ENCODE measurements around the gene GFRA4.

The GFRA4 gene

DNA sequence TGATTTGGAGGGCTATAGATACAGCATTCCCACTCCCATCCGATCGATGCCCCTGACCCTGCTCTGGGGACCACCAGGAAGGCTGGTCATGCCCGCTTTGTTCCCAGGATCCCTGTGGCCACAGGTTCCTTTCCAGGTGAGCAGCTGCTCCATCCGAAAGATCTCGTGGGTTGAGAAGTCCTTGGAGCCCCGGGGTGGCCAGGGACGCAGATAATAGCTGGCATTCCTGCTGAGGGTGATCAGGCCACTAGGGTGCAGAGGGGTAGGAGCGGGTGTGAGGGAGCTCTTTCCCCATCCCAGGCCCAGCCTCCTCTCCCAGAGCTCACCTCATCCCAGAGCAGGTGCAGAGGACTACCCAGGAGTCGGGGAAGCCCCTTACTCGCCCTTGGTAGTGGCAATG, 11.2 kb upstream of the GFRA4 start:
- Histone ChIP-seq H3K27me3 (ENCODE audit: insufficient read depth, low read length, poor library complexity, severe bottlenecking) (no peaks in the 10 kb centered on the region), H3K4me3 (ENCODE audit: low read length, poor library complexity, severe bottlenecking) (no peak overlapping the region), H3K79me2 (ENCODE audit: insufficient read depth, low read length) (no peaks in the 10 kb centered on the region), H3K9ac (ENCODE audit: low read depth, low read length, poor library complexity, severe bottlenecking) (no peak overlapping the region), H2AFZ (ENCODE audit: low read length) (no peak overlapping the region), H3K4me1 (ENCODE audit: insufficient read depth, low read length, poor library complexity, severe bottlenecking) (peaks cover 5% of the 10 kb centered on the region), H3K9me3 (ENCODE audit: insufficient read depth, low read depth, low read length) (no peaks in the 10 kb centered on the region), H3K9me2 (replicated peaks; ENCODE audit: low read depth, low read length) (no peaks in the 10 kb centered on the region), H3K36me3 (ENCODE audit: insufficient read depth, low read length) (no peaks in the 10 kb centered on the region), H4K20me1 (ENCODE audit: insufficient read depth, low read length, poor library complexity, severe bottlenecking) (no peaks in the 10 kb centered on the region), H3F3A (ENCODE audit: low read depth) (no peaks in the 10 kb centered on the region), H3K4me2 (ENCODE audit: low read depth, low read length, poor library complexity, severe bottlenecking) (no peak overlapping the region)
- TF ChIP-seq, protein P1, sequence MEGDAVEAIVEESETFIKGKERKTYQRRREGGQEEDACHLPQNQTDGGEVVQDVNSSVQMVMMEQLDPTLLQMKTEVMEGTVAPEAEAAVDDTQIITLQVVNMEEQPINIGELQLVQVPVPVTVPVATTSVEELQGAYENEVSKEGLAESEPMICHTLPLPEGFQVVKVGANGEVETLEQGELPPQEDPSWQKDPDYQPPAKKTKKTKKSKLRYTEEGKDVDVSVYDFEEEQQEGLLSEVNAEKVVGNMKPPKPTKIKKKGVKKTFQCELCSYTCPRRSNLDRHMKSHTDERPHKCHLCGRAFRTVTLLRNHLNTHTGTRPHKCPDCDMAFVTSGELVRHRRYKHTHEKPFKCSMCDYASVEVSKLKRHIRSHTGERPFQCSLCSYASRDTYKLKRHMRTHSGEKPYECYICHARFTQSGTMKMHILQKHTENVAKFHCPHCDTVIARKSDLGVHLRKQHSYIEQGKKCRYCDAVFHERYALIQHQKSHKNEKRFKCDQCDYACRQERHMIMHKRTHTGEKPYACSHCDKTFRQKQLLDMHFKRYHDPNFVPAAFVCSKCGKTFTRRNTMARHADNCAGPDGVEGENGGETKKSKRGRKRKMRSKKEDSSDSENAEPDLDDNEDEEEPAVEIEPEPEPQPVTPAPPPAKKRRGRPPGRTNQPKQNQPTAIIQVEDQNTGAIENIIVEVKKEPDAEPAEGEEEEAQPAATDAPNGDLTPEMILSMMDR (conservative IDR thresholded peaks at IDR 0.05; ENCODE audit: low read length): no peak
- no peak for TF ChIP-seq EZH2phosphoT487 (IDR thresholded peaks at IDR 0.05; ENCODE audit: borderline replicate concordance)

DNA sequence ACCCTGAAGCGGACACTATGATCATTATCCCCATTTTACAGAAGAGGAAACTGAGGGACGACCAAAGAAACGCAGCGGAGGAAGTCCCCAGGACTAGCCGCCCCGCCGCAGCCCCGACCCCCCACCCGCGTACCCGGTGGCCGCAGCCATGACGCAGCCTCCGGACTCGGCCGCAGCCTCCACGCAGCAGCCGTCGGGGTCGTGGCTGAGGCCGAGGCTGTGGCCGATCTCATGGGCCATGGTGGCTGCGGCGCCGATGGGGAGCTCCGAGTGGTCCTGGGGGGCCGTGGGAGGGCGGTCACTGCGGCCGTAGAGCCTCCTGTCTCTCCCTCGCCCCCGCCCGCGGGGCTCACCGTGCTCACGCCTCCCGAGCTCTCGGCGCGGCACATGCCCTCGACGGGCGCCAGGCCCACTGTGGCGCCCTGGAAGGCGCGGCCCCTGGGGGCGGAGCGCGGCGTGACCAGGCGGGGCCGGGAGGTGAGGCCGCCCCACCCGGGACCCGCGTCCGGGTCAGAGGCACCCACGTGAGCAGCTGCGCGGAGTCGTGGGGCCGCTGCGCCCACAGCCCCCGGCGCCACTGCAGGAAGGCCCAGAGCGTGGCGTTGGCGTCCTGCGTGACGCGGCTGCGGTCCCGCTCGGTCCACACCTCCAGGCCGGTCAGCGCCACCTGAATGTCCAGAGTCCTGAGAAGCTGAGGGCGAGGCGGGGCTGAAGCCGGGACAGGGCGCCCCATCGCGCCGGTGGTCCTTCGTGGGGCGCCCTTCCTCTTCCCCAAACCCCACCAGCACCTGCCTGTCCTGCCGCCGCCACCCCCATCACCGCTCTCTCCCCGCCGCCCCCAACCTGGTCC, 10.2 kb upstream of the GFRA4 start:
- Histone ChIP-seq H4K20me1 (ENCODE audit: insufficient read depth, low read length, poor library complexity, severe bottlenecking) (no peaks in the 10 kb centered on the region), H2AFZ (ENCODE audit: low read length) (no peak overlapping the region; the same call in 1 of the 2 replicates), H3K9me2 (replicated peaks; ENCODE audit: low read depth, low read length) (no peaks in the 10 kb centered on the region), H3K79me2 (ENCODE audit: insufficient read depth, low read length) (no peaks in the 10 kb centered on the region), H3K27me3 (ENCODE audit: insufficient read depth, low read length, poor library complexity, severe bottlenecking) (no peaks in the 10 kb centered on the region), H3K4me2 (ENCODE audit: low read depth, low read length, poor library complexity, severe bottlenecking) (peak overlapping the region; percentile 22), H3F3A (ENCODE audit: low read depth) (no peaks in the 10 kb centered on the region), H3K36me3 (ENCODE audit: insufficient read depth, low read length) (no peaks in the 10 kb centered on the region), H3K4me1 (ENCODE audit: insufficient read depth, low read length, poor library complexity, severe bottlenecking) (peaks cover 5% of the 10 kb centered on the region), H3K4me3 (ENCODE audit: low read length, poor library complexity, severe bottlenecking) (peak overlapping the region; percentile 30), H3K9ac (ENCODE audit: low read depth, low read length, poor library complexity, severe bottlenecking) (no peak overlapping the region), H3K9me3 (ENCODE audit: insufficient read depth, low read depth, low read length) (no peaks in the 10 kb centered on the region)
- TF ChIP-seq EZH2phosphoT487 (IDR thresholded peaks at IDR 0.05; ENCODE audit: borderline replicate concordance): no peak
- TF ChIP-seq, protein P1 (conservative IDR thresholded peaks at IDR 0.05; ENCODE audit: low read length): no peak

DNA sequence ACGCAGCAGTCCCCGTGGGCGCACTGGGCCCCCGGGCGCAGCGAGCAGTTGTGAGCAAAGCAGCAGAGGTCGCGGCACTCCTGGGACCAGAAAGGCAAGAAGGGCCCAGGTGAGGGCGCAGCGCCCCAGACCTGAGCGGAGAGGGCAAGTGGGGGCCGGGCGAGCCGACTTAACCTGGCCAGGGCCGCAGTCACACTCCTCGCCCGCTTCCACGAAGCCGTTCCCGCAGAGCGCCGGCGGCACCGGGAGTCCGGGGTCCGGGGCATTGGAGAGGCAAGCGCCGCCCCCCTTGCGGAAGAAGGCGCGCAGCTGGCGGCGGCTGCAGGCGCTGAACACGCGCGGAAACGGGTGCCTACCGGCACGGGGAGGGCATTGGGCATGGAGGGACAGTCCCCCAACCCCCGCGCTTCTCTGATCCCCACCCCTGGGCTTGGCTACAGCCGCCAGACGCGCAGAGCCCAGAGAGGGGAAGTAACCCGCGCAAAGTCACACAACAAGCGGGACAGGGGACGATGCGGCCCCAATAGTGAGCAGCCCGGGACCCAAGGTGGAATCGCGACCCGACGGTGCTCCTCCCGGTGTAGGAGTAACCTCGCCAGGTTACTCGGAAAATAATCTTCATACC, 9.5 kb upstream of the GFRA4 start:
- H3K9me3 ChIP-seq (ENCODE audit: insufficient read depth, low read depth, low read length): no peaks in the 10 kb centered on the region
- H3K4me2 ChIP-seq (ENCODE audit: low read depth, low read length, poor library complexity, severe bottlenecking): peak overlapping the region; percentile 22
- peak overlapping the region; percentile 30 for H3K4me3 ChIP-seq (ENCODE audit: low read length, poor library complexity, severe bottlenecking)
- H4K20me1 ChIP-seq (ENCODE audit: insufficient read depth, low read length, poor library complexity, severe bottlenecking): no peaks in the 10 kb centered on the region
- peaks cover 5% of the 10 kb centered on the region for H3K4me1 ChIP-seq (ENCODE audit: insufficient read depth, low read length, poor library complexity, severe bottlenecking)
- TF ChIP-seq EZH2phosphoT487 (IDR thresholded peaks at IDR 0.05; ENCODE audit: borderline replicate concordance): no peak
- no peaks in the 10 kb centered on the region for H3K9me2 ChIP-seq (replicated peaks; ENCODE audit: low read depth, low read length)
- H3K79me2 ChIP-seq (ENCODE audit: insufficient read depth, low read length): no peaks in the 10 kb centered on the region
- no peaks in the 10 kb centered on the region for H3K27me3 ChIP-seq (ENCODE audit: insufficient read depth, low read length, poor library complexity, severe bottlenecking)
- H3F3A ChIP-seq (ENCODE audit: low read depth): no peaks in the 10 kb centered on the region
- no peaks in the 10 kb centered on the region for H3K36me3 ChIP-seq (ENCODE audit: insufficient read depth, low read length)
- H2AFZ ChIP-seq (ENCODE audit: low read length): peak overlapping the region; percentile 68; the same call in 1 of the 2 replicates
- no peak overlapping the region for H3K9ac ChIP-seq (ENCODE audit: low read depth, low read length, poor library complexity, severe bottlenecking)

Measured in Loucy (cell line).